Progenitor cell of endocrine pancreas (in vitro differentiated cells): ENCODE measurements around the gene GJA3. TPM values are rescaled to one million over a fixed set of nuclear protein-coding genes. Genes with fewer than 3 reads are reported as not detected.

Source experiments
- DNase-seq: peaks from one replicate; pipeline ENCODE4 v3.0.0; 2021; ENCODE audit warnings: low spot score; ENCODE audit not compliant: unreplicated experiment
- H3K27ac Mint-ChIP-seq: 2 replicates; pipeline ENCODE4 v1.8.0; 2021; ENCODE audit warnings: mild to moderate bottlenecking, moderate library complexity, mixed read lengths
- H3K27me3 Mint-ChIP-seq: 2 replicates; pipeline ENCODE4 v1.8.0; 2021; ENCODE audit warnings: mixed read lengths
- H3K36me3 Mint-ChIP-seq: 2 replicates; pipeline ENCODE4 v1.8.0; 2022; ENCODE audit warnings: mixed read lengths; ENCODE audit not compliant: insufficient read depth
- H3K4me1 Mint-ChIP-seq: 2 replicates; pipeline ENCODE4 v1.8.0; 2021; ENCODE audit warnings: low read depth, mixed read lengths
- H3K4me3 Mint-ChIP-seq: 2 replicates; pipeline ENCODE4 v1.8.0; 2021; ENCODE audit warnings: low read depth, mild to moderate bottlenecking, moderate library complexity, mixed read lengths
- H3K9me3 Mint-ChIP-seq: 2 replicates; pipeline ENCODE4 v1.8.0; 2021; ENCODE audit warnings: low read depth, mixed read lengths
- CTCF ChIP-seq: fragments of 200-600 bp; sonication (generic); IDR thresholded peaks from one replicate; pipeline ENCODE4 v1.5.0; 2021; ENCODE audit warnings: antibody characterized with exemption, mild to moderate bottlenecking; ENCODE audit not compliant: unreplicated experiment
- total RNA-seq: library from RNA; stranded (reverse); gene quantifications from 2 replicates; pipeline ENCODE4 v1.2.1, GENCODE V29; 2021

The GJA3 gene
- total RNA-seq, 1 donor from 2014 or later, result 0.12 TPM

GRCh38 chr13:20178156-20178555 is 17.3 kb upstream of the GJA3 start:
- peak overlapping the region; percentile 5 for H3K27ac Mint-ChIP-seq
- H3K36me3 Mint-ChIP-seq, result no peaks in the 10 kb centered on the region
- H3K4me1 Mint-ChIP-seq, result no peaks in the 10 kb centered on the region
- no peak for TF ChIP-seq CTCF
- H3K4me3 Mint-ChIP-seq, result no peak overlapping the region
- H3K9me3 Mint-ChIP-seq, result no peaks in the 10 kb centered on the region
- no peak for DNase-seq
- H3K27me3 Mint-ChIP-seq, result peaks cover 48% of the 10 kb centered on the region

- Mint-ChIP-seq H3K27me3 (peaks cover 46% of the 10 kb centered on the region), H3K4me1 (no peaks in the 10 kb centered on the region), H3K36me3 (no peaks in the 10 kb centered on the region), H3K4me3 (no peak overlapping the region), H3K9me3 (no peaks in the 10 kb centered on the region), H3K27ac (no peak overlapping the region)
- no peak for TF ChIP-seq CTCF
- DNase-seq, result no peak
These were observed 16.4 kb upstream of the GJA3 start for GRCh38 chr13:20177049-20177831.

GRCh38 chr13:20175907-20176652 is 15.2 kb upstream of the GJA3 start:
- TF ChIP-seq CTCF, result no peak
- Mint-ChIP-seq H3K36me3 (no peaks in the 10 kb centered on the region), H3K9me3 (no peaks in the 10 kb centered on the region), H3K27me3 (peaks cover 48% of the 10 kb centered on the region), H3K4me1 (no peaks in the 10 kb centered on the region), H3K4me3 (no peak overlapping the region), H3K27ac (no peak overlapping the region)
- DNase-seq, result no peak

GRCh38 chr13:20175406-20175794 is 14.5 kb upstream of the GJA3 start:
- H3K4me1 Mint-ChIP-seq, result no peaks in the 10 kb centered on the region
- H3K27me3 Mint-ChIP-seq, result peaks cover 46% of the 10 kb centered on the region
- no peaks in the 10 kb centered on the region for H3K9me3 Mint-ChIP-seq
- H3K27ac Mint-ChIP-seq, result no peak overlapping the region
- no peaks in the 10 kb centered on the region for H3K36me3 Mint-ChIP-seq
- TF ChIP-seq CTCF, result no peak
- DNase-seq, result no peak
- no peak overlapping the region for H3K4me3 Mint-ChIP-seq

- no peaks in the 10 kb centered on the region for H3K36me3 Mint-ChIP-seq
- no peak overlapping the region for H3K27ac Mint-ChIP-seq
- H3K27me3 Mint-ChIP-seq, result peaks cover 46% of the 10 kb centered on the region
- no peak overlapping the region for H3K4me3 Mint-ChIP-seq
- no peaks in the 10 kb centered on the region for H3K9me3 Mint-ChIP-seq
- DNase-seq, result no peak
- H3K4me1 Mint-ChIP-seq, result no peaks in the 10 kb centered on the region
- TF ChIP-seq CTCF, result no peak
These were observed 14.0 kb upstream of the GJA3 start for GRCh38 chr13:20174656-20175405.
